ENCODE data around the gene CDC42EP2.
A peak's percentile ranks its signal among the peaks of the same experiment; 100 is the strongest.

The CDC42EP2 gene

GRCh38 chr11:65362966-65363365, 48.3 kb downstream of the CDC42EP2 start:
- no peak for DNase-seq (ENCODE audit: low read depth)
- TF ChIP-seq, protein P1, sequence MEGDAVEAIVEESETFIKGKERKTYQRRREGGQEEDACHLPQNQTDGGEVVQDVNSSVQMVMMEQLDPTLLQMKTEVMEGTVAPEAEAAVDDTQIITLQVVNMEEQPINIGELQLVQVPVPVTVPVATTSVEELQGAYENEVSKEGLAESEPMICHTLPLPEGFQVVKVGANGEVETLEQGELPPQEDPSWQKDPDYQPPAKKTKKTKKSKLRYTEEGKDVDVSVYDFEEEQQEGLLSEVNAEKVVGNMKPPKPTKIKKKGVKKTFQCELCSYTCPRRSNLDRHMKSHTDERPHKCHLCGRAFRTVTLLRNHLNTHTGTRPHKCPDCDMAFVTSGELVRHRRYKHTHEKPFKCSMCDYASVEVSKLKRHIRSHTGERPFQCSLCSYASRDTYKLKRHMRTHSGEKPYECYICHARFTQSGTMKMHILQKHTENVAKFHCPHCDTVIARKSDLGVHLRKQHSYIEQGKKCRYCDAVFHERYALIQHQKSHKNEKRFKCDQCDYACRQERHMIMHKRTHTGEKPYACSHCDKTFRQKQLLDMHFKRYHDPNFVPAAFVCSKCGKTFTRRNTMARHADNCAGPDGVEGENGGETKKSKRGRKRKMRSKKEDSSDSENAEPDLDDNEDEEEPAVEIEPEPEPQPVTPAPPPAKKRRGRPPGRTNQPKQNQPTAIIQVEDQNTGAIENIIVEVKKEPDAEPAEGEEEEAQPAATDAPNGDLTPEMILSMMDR (IDR thresholded peaks at IDR 0.05; ENCODE audit: control insufficient read depth, insufficient read depth, low read depth, low read length, missing control alignments): no peak
- no peak overlapping the region for H3K4me3 ChIP-seq (ENCODE audit: control insufficient read depth, low read depth, low read length)

- no peak for DNase-seq (ENCODE audit: low read depth)
- H3K4me3 ChIP-seq (ENCODE audit: control insufficient read depth, low read depth, low read length): no peak overlapping the region
- TF ChIP-seq, protein P1 (IDR thresholded peaks at IDR 0.05; ENCODE audit: control insufficient read depth, insufficient read depth, low read depth, low read length, missing control alignments): no peak
Measured at GRCh38 chr11:65363770-65364169, 49.1 kb downstream of the CDC42EP2 start.

GRCh38 chr11:65366340-65366773, 51.7 kb downstream of the CDC42EP2 start:
- DNase-seq (ENCODE audit: low read depth): peak; percentile 55
- TF ChIP-seq, protein P1 (IDR thresholded peaks at IDR 0.05; ENCODE audit: control insufficient read depth, insufficient read depth, low read depth, low read length, missing control alignments): peak; percentile 79
- no peak overlapping the region for H3K4me3 ChIP-seq (ENCODE audit: control insufficient read depth, low read depth, low read length)

DNA sequence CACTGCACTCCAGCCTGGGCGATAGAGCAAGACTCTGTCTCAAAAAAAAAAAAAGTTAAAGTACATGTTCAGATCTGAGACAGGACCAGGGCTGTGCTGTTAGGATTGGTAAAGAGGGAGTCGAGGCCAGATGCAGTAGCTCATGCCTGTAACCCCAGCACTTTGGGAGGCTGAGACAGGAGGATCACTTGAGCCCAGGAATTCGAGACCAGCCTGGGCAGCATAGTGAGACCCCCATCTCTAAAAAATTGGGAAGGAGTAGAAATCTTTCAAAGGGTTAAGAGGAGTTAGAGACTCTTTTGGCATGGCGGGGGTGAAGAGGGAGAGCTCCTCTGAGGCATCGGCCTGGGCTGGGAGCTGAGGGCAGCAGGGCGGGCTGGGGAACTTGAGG, 56.0 kb downstream of the CDC42EP2 start:
- TF ChIP-seq, protein P1 (IDR thresholded peaks at IDR 0.05; ENCODE audit: control insufficient read depth, insufficient read depth, low read depth, low read length, missing control alignments): no peak
- DNase-seq (ENCODE audit: low read depth): no peak

More for the DNA sequence above, 56.0 kb downstream of the CDC42EP2 start:
- no peak overlapping the region for H3K4me3 ChIP-seq (ENCODE audit: control insufficient read depth, low read depth, low read length)

All from AG09309 (cell line).